ENCODE data around the gene TTYH2. TPM values are rescaled to one million over a fixed set of nuclear protein-coding genes. Genes with fewer than 3 reads are reported as not detected.

Gene TTYH2
- total RNA-seq, 1 donor from 2014 or later, result 7.4 TPM

GRCh38 chr17:74297941-74298340, 84.6 kb downstream of the TTYH2 start:
- no peak for DNase-seq
- Histone ChIP-seq H3K4me3 (no peak overlapping the region), H3K27me3 (peaks cover 15% of the 10 kb centered on the region), H3K9me3 (no peaks in the 10 kb centered on the region), H3K27ac (no peak overlapping the region), H3K4me1 (no peaks in the 10 kb centered on the region), H3K36me3 (no peaks in the 10 kb centered on the region)
- intact Hi-C loops (cut with DNase I), result loop anchor here (5.0 kb wide), 1 partner anchor 86 kb away; the partner anchor contains the start of gene TTYH2
- no peak for ATAC-seq
- no peak for TF ChIP-seq CTCF (IDR thresholded peaks at IDR 0.05)

GRCh38 chr17:74298778-74299177, 85.4 kb downstream of the TTYH2 start:
- no peak for TF ChIP-seq CTCF (IDR thresholded peaks at IDR 0.05)
- H3K9me3 ChIP-seq, result no peaks in the 10 kb centered on the region
- H3K36me3 ChIP-seq, result no peaks in the 10 kb centered on the region
- H3K27ac ChIP-seq, result no peak overlapping the region
- ATAC-seq, result no peak
- no peaks in the 10 kb centered on the region for H3K4me1 ChIP-seq
- intact Hi-C loops (cut with DNase I), result loop anchor here (5.0 kb wide), 1 partner anchor 86 kb away; the partner anchor contains the start of gene TTYH2
- no peak for DNase-seq
- no peak overlapping the region for H3K4me3 ChIP-seq
- H3K27me3 ChIP-seq, result peaks cover 15% of the 10 kb centered on the region

GRCh38 chr17:74299226-74300009, 86.0 kb downstream of the TTYH2 start:
- TF ChIP-seq CTCF (IDR thresholded peaks at IDR 0.05), result no peak
- intact Hi-C loops (cut with DNase I), result loop anchor here (5.0 kb wide), 1 partner anchor 87 kb away; the partner anchor contains the start of gene TTYH2
- H3K9me3 ChIP-seq, result no peaks in the 10 kb centered on the region

DNA sequence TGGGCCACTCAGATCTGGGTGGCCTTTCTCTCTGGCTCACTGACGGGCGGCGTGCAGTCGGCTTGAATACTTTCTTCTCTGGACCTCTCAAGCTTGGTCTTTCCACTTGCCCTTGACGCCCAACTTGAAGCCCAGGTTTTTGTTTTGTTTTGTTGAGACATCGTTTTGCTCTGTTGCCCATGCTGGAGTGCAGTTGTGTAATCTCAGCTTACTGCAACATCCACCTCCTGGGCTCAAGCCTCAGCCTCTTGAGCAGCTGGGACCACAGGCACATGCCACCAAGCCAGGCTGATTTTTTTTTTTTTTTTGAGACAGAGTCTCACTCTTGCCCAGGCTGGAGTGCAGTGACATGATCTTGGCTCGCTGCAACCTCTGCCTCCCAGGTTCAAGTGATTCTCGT, 89.9 kb downstream of the TTYH2 start:
- Histone ChIP-seq H3K4me1 (no peaks in the 10 kb centered on the region), H3K36me3 (no peaks in the 10 kb centered on the region), H3K27ac (no peak overlapping the region), H3K27me3 (peaks cover 15% of the 10 kb centered on the region), H3K4me3 (no peak overlapping the region), H3K9me3 (no peaks in the 10 kb centered on the region)
- intact Hi-C loops (cut with DNase I), result no loop called here
- ATAC-seq (no peak), DNase-seq (no peak)
- no peak for TF ChIP-seq CTCF (IDR thresholded peaks at IDR 0.05)

More at GRCh38 chr17:74299226-74300009, 86.0 kb downstream of the TTYH2 start:
- Histone ChIP-seq H3K27ac (no peak overlapping the region), H3K36me3 (no peaks in the 10 kb centered on the region), H3K27me3 (peaks cover 15% of the 10 kb centered on the region), H3K4me1 (no peaks in the 10 kb centered on the region), H3K4me3 (no peak overlapping the region)
- ATAC-seq, result no peak
- DNase-seq, result no peak

DNA sequence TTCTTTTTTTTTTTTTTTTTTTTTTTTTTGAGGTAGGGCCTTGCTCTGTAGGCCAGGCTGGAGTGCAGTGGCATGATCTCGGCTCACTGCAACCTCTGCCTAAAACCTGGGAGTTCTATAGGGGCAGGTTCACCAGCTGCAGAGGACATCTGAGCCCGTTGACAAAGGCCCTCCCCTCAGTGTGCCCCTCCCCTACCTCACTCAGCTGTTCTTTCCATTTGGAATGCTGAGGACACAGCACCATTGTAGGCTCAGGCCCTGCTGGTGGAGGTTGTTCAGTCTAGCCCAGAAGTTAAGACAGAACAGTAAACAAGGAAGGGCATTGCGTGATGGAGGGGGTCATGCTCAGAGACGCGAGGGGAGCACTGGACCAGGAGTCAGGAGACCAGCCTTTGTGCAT, 90.8 kb downstream of the TTYH2 start:
- no peak overlapping the region for H3K4me3 ChIP-seq
- no peak for TF ChIP-seq CTCF (IDR thresholded peaks at IDR 0.05)
- intact Hi-C loops (cut with DNase I), result no loop called here
- ATAC-seq, result no peak
- no peaks in the 10 kb centered on the region for H3K9me3 ChIP-seq
- no peak overlapping the region for H3K27ac ChIP-seq
- DNase-seq, result no peak
- H3K36me3 ChIP-seq, result no peaks in the 10 kb centered on the region
- peaks cover 15% of the 10 kb centered on the region for H3K27me3 ChIP-seq
- no peaks in the 10 kb centered on the region for H3K4me1 ChIP-seq

All from upper lobe of right lung (tissue), 1 donor.